Chondrocyte (in vitro differentiated cells): Measurements from ENCODE around the gene TMEM9B. TPM values are rescaled to one million over a fixed set of nuclear protein-coding genes. Genes with fewer than 3 reads are reported as not detected.

ENCODE experiments used
- DNase-seq: peaks from one replicate; pipeline ENCODE4 v3.0.0; 2021; ENCODE audit warnings: mixed read lengths, low spot score
- H3K27ac Mint-ChIP-seq: one replicate; pipeline ENCODE4 v1.8.0; 2021; ENCODE audit warnings: mild to moderate bottlenecking, moderate library complexity, mixed read lengths; ENCODE audit not compliant: unreplicated experiment
- H3K27me3 Mint-ChIP-seq: 2 replicates; pipeline ENCODE4 v1.8.0; 2021; ENCODE audit warnings: low read depth, mixed read lengths
- H3K36me3 Mint-ChIP-seq: 2 replicates; pipeline ENCODE4 v1.8.0; 2021; ENCODE audit warnings: low read depth, mixed read lengths
- H3K4me1 Mint-ChIP-seq: 2 replicates; pipeline ENCODE4 v1.8.0; 2021; ENCODE audit warnings: low read depth, mild to moderate bottlenecking, mixed read lengths
- H3K4me3 Mint-ChIP-seq: one replicate; pipeline ENCODE4 v1.8.0; 2021; ENCODE audit warnings: mild to moderate bottlenecking, moderate library complexity, mixed read lengths; ENCODE audit not compliant: unreplicated experiment
- H3K9me3 Mint-ChIP-seq: 2 replicates; pipeline ENCODE4 v1.8.0; 2021; ENCODE audit warnings: low read depth, mixed read lengths
- CTCF ChIP-seq: fragments of 200-600 bp; sonication (generic); IDR thresholded peaks from 2 replicates; pipeline ENCODE4 v1.5.0; 2021; ENCODE audit warnings: antibody characterized with exemption, mild to moderate bottlenecking, moderate library complexity
- total RNA-seq: library from RNA; stranded (reverse); gene quantifications from 3 replicates; pipeline ENCODE4 v1.2.1, GENCODE V29; 2021

Gene TMEM9B
- total RNA-seq, 1 donor from 2014 or later, result 20.7 TPM

- no peak overlapping the region for H3K27ac Mint-ChIP-seq
- no peak overlapping the region for H3K4me3 Mint-ChIP-seq
- no peaks in the 10 kb centered on the region for H3K27me3 Mint-ChIP-seq
- no peaks in the 10 kb centered on the region for H3K4me1 Mint-ChIP-seq
- H3K9me3 Mint-ChIP-seq, result no peaks in the 10 kb centered on the region
- H3K36me3 Mint-ChIP-seq, result peaks cover 3% of the 10 kb centered on the region
- no peak for DNase-seq
- no peak for TF ChIP-seq CTCF
Measured at GRCh38 chr11:8927233-8927632, 37.0 kb downstream of the TMEM9B start.

- Mint-ChIP-seq H3K4me1 (no peaks in the 10 kb centered on the region), H3K36me3 (peaks cover 8% of the 10 kb centered on the region), H3K27me3 (no peaks in the 10 kb centered on the region), H3K27ac (no peak overlapping the region), H3K9me3 (no peaks in the 10 kb centered on the region), H3K4me3 (no peak overlapping the region)
- no peak for DNase-seq
- TF ChIP-seq CTCF, result no peak
Measured at GRCh38 chr11:8926236-8926635, 38.0 kb downstream of the TMEM9B start.

- H3K4me3 Mint-ChIP-seq, result no peak overlapping the region
- no peaks in the 10 kb centered on the region for H3K27me3 Mint-ChIP-seq
- TF ChIP-seq CTCF, result no peak
- no peaks in the 10 kb centered on the region for H3K4me1 Mint-ChIP-seq
- no peak for DNase-seq
- H3K36me3 Mint-ChIP-seq, result peaks cover 8% of the 10 kb centered on the region
- no peaks in the 10 kb centered on the region for H3K9me3 Mint-ChIP-seq
- no peak overlapping the region for H3K27ac Mint-ChIP-seq
Measured at GRCh38 chr11:8925711-8926110, 38.5 kb downstream of the TMEM9B start.

GRCh38 chr11:8922691-8923090, 41.6 kb downstream of the TMEM9B start:
- DNase-seq, result no peak
- no peak for TF ChIP-seq CTCF
- no peaks in the 10 kb centered on the region for H3K27me3 Mint-ChIP-seq
- H3K27ac Mint-ChIP-seq, result no peak overlapping the region
- H3K4me3 Mint-ChIP-seq, result no peak overlapping the region
- peaks cover 13% of the 10 kb centered on the region for H3K4me1 Mint-ChIP-seq
- H3K9me3 Mint-ChIP-seq, result no peaks in the 10 kb centered on the region
- H3K36me3 Mint-ChIP-seq, result peaks cover 10% of the 10 kb centered on the region

GRCh38 chr11:8917157-8917825, 47.0 kb downstream of the TMEM9B start:
- Mint-ChIP-seq H3K4me1 (peaks cover 59% of the 10 kb centered on the region), H3K4me3 (peak overlapping the region; percentile 44), H3K9me3 (no peaks in the 10 kb centered on the region), H3K36me3 (peaks cover 7% of the 10 kb centered on the region), H3K27ac (peak overlapping the region; percentile 95), H3K27me3 (no peaks in the 10 kb centered on the region)
- peak; percentile 38 for TF ChIP-seq CTCF
- DNase-seq, result no peak
